Ishikawa (cell line): ENCODE results near the gene AIM2.

Experiments
- CREB1 ChIP-seq: IDR thresholded peaks from 2 replicates; pipeline ENCODE4 v1.6.1; 2012; ENCODE audit warnings: low read depth
- EGR1 ChIP-seq: IDR thresholded peaks from 2 replicates; pipeline ENCODE4 v1.6.1; 2012
- EP300 ChIP-seq: IDR thresholded peaks from 2 replicates; pipeline ENCODE4 v1.6.1; 2012; ENCODE audit warnings: borderline replicate concordance
- NFIC ChIP-seq: IDR thresholded peaks from 2 replicates; pipeline ENCODE4 v1.6.1; 2012
- RAD21 ChIP-seq: IDR thresholded peaks from 2 replicates; pipeline ENCODE4 v1.6.1; 2012; ENCODE audit warnings: low read depth
- TAF1 ChIP-seq: IDR thresholded peaks from 2 replicates; pipeline ENCODE4 v1.6.1; 2012; ENCODE audit warnings: low read depth, mild to moderate bottlenecking
- TEAD4 ChIP-seq: IDR thresholded peaks from 2 replicates; pipeline ENCODE4 v1.6.1; 2012
- YY1 ChIP-seq: IDR thresholded peaks from 2 replicates; pipeline ENCODE4 v1.6.1; 2012; ENCODE audit warnings: low read depth

DNA sequence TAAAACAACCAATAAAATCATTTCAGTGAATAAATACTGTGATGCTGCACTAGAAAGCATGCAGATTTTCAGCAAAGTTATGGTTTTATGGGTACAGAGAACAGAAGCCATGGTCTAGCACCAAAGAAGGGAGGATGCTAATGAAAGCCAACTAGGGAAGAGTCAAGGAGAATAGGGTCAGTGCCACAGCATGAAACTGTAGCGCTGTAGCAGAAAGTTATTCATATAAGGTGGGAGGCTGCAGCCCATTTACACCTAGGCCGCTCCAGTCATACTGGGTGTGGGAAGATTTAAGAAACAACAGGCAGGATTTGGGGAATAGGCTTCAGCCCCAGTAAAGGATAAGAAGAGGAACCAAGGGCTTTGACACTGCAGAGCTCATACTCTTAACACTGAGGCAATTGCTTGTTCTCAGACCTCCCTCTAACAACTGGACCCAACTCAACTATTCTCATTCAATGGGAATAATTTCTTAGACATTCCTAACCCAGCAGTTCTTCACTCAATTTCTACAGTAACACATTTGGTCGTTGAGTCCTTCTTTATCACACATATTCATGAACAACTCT, 62.5 kb downstream of the AIM2 start:
- no peak for TF ChIP-seq YY1
- no peak for TF ChIP-seq CREB1
- TF ChIP-seq EGR1 = no peak
- no peak for TF ChIP-seq RAD21
- no peak for TF ChIP-seq NFIC
- no peak for TF ChIP-seq TEAD4
- TF ChIP-seq TAF1 = no peak
- no peak for TF ChIP-seq EP300
